Mesenchymal stem cell (in vitro differentiated cells and primary cell): Measurements from ENCODE around the gene ROPN1.

Experiments used
- DNase-seq: peaks from one replicate; pipeline ENCODE4 v3.0.0-alpha.2; 2013
- H2AFZ ChIP-seq: one replicate; pipeline ENCODE4 v1.6.1; 2013; ENCODE audit warnings: low read depth, mild to moderate bottlenecking, control low read depth, inconsistent platforms, low read length, moderate library complexity
- H2AK5ac ChIP-seq: 2 replicates; pipeline ENCODE4 v1.6.1; 2013; ENCODE audit warnings: low read length, moderate library complexity, mild to moderate bottlenecking, inconsistent platforms; ENCODE audit not compliant: severe bottlenecking
- H2BK120ac ChIP-seq: one replicate; pipeline ENCODE4 v1.6.1; 2013; ENCODE audit warnings: low read depth, mild to moderate bottlenecking, inconsistent platforms, low read length, moderate library complexity
- H2BK12ac ChIP-seq, 2 experiments: one replicate each; pipeline ENCODE4 v1.6.1; 2013; ENCODE audit warnings: inconsistent platforms in 2 of 2, low read length in 2 of 2, mild to moderate bottlenecking in 2 of 2, moderate library complexity in 2 of 2, control low read depth in 1 of 2
- H2BK15ac ChIP-seq: one replicate; pipeline ENCODE4 v1.6.1; 2013; ENCODE audit warnings: mild to moderate bottlenecking, low read depth, inconsistent platforms; ENCODE audit not compliant: poor library complexity, severe bottlenecking
- H2BK5ac ChIP-seq: 2 replicates; pipeline ENCODE4 v1.6.1; 2013; ENCODE audit warnings: low read depth, mild to moderate bottlenecking, low read length, control low read depth, inconsistent platforms; ENCODE audit not compliant: poor library complexity, severe bottlenecking
- H3K14ac ChIP-seq, 2 experiments: one replicate each; pipeline ENCODE4 v1.6.1; 2013; ENCODE audit warnings: inconsistent platforms in 2 of 2, low read length in 2 of 2, control low read depth in 1 of 2, mild to moderate bottlenecking in 1 of 2, moderate library complexity in 1 of 2
- H3K18ac ChIP-seq, 2 experiments: one replicate each; pipeline ENCODE4 v1.6.1; 2013; ENCODE audit warnings: inconsistent platforms in 2 of 2, low read length in 2 of 2, control low read depth in 1 of 2, low read depth in 1 of 2, mild to moderate bottlenecking in 1 of 2
- H3K23ac ChIP-seq, 2 experiments: one replicate each; pipeline ENCODE4 v1.6.1; 2013; ENCODE audit warnings: inconsistent platforms in 2 of 2, low read length in 2 of 2, mild to moderate bottlenecking in 2 of 2, moderate library complexity in 2 of 2, control low read depth in 1 of 2
- H3K27ac ChIP-seq: 2 replicates; pipeline ENCODE4 v1.5.1; 2013; ENCODE audit warnings: mild to moderate bottlenecking, moderate library complexity, low read length, control low read depth, inconsistent platforms; ENCODE audit not compliant: poor library complexity, severe bottlenecking
- H3K27me3 ChIP-seq, 2 experiments: 2 replicates each; pipeline versions ENCODE4 v1.6.1 to v1.7.0; 2013; ENCODE audit warnings: low read length in 2 of 2, mild to moderate bottlenecking in 2 of 2, moderate library complexity in 2 of 2, control low read depth in 1 of 2, inconsistent platforms in 1 of 2; ENCODE audit not compliant: control insufficient read depth in 1 of 2, insufficient read depth in 1 of 2
- H3K36me3 ChIP-seq, 2 experiments: 2 replicates each; pipeline versions ENCODE4 v1.6.1 to v1.7.0; 2013; ENCODE audit warnings: low read length in 2 of 2, control low read depth in 1 of 2, inconsistent platforms in 1 of 2, low read depth in 1 of 2, mild to moderate bottlenecking in 1 of 2; ENCODE audit not compliant: insufficient read depth in 2 of 2, control insufficient read depth in 1 of 2
- H3K4ac ChIP-seq, 2 experiments: one replicate each; pipeline ENCODE4 v1.6.1; 2013; ENCODE audit warnings: inconsistent platforms in 2 of 2, low read length in 2 of 2, mild to moderate bottlenecking in 2 of 2, moderate library complexity in 2 of 2, control low read depth in 1 of 2, low read depth in 1 of 2
- H3K4me1 ChIP-seq: 2 replicates; pipeline ENCODE4 v1.6.1; 2013; ENCODE audit warnings: low read depth, low read length, control low read depth; ENCODE audit not compliant: control insufficient read depth, insufficient read depth
- H3K4me2 ChIP-seq: 2 replicates; pipeline ENCODE4 v1.6.1; 2013; ENCODE audit warnings: low read length, mild to moderate bottlenecking, inconsistent platforms; ENCODE audit not compliant: poor library complexity, severe bottlenecking
- H3K4me3 ChIP-seq, 2 experiments: 2 replicates each; pipeline versions ENCODE4 v1.5.1 to v1.7.0; 2013; ENCODE audit warnings: low read length in 2 of 2, mild to moderate bottlenecking in 2 of 2, control low read depth in 1 of 2, low read depth in 1 of 2; ENCODE audit not compliant: insufficient read depth in 1 of 2
- H3K79me1 ChIP-seq: replicated peaks from 2 replicates; pipeline ENCODE4 v1.6.1; 2013; ENCODE audit warnings: mild to moderate bottlenecking, control low read depth, low read length, inconsistent platforms; ENCODE audit not compliant: poor library complexity, severe bottlenecking
- H3K9ac ChIP-seq: 2 replicates; pipeline ENCODE4 v1.7.0; 2013; ENCODE audit warnings: mild to moderate bottlenecking, low read length, moderate library complexity
- H3K9me3 ChIP-seq: 2 replicates; pipeline ENCODE4 v1.7.0; 2013; ENCODE audit warnings: mild to moderate bottlenecking, low read length; ENCODE audit not compliant: control insufficient read depth
- H4K8ac ChIP-seq: one replicate; pipeline ENCODE4 v1.6.1; 2013; ENCODE audit warnings: inconsistent platforms, mild to moderate bottlenecking, low read length, moderate library complexity
- H4K91ac ChIP-seq: one replicate; pipeline ENCODE4 v1.6.1; 2013; ENCODE audit warnings: mild to moderate bottlenecking, low read length, inconsistent platforms
- WGBS: methylation state at CpG from one replicate; pipeline ENCODE4 v1.1.7; 2013; ENCODE audit warnings: mixed read lengths; 5-methylcytosine and 5-hydroxymethylcytosine counted together

The ROPN1 gene

GRCh38 chr3:124035463-124036121 lies 43.7 kb upstream of the ROPN1 start:
- H4K8ac ChIP-seq = no peak overlapping the region
- WGBS = 100% methylated on average over 1 of the region's 1 CpG
- no peak overlapping the region for H3K4me3 ChIP-seq
- H3K4ac ChIP-seq = no peak overlapping the region
- no peak overlapping the region for H2BK12ac ChIP-seq
- H2BK5ac ChIP-seq = no peak overlapping the region
- peak overlapping the region; percentile 37 for H2AK5ac ChIP-seq
- H3K27me3 ChIP-seq = peaks cover 24 to 31% of the 10 kb centered on the region in 2 experiments
- H3K36me3 ChIP-seq = no peaks in the 10 kb centered on the region
- H3K27ac ChIP-seq = no peak overlapping the region
- no peak overlapping the region for H2AFZ ChIP-seq
- no peak overlapping the region for H2BK15ac ChIP-seq
- peaks cover 14% of the 10 kb centered on the region for H3K4me1 ChIP-seq
- peaks cover 40% of the 10 kb centered on the region for H3K79me1 ChIP-seq
- no peak overlapping the region for H4K91ac ChIP-seq
- no peak overlapping the region for H2BK120ac ChIP-seq
- no peak overlapping the region for H3K18ac ChIP-seq
- no peak overlapping the region for H3K23ac ChIP-seq
- no peak overlapping the region for H3K14ac ChIP-seq
- no peak overlapping the region for H3K9ac ChIP-seq
- DNase-seq = no peak
- H3K4me2 ChIP-seq = no peak overlapping the region
- H3K9me3 ChIP-seq = no peaks in the 10 kb centered on the region

- H2BK12ac ChIP-seq = no peak overlapping the region
- H2BK5ac ChIP-seq = no peak overlapping the region
- H3K4ac ChIP-seq = no peak overlapping the region
- no peaks in the 10 kb centered on the region for H3K36me3 ChIP-seq
- no peak overlapping the region for H2AK5ac ChIP-seq
- peaks cover 14% of the 10 kb centered on the region for H3K4me1 ChIP-seq
- no peak overlapping the region for H3K27ac ChIP-seq
- no peak overlapping the region for H3K23ac ChIP-seq
- no peak overlapping the region for H3K18ac ChIP-seq
- no peak for DNase-seq
- H3K79me1 ChIP-seq = peaks cover 36% of the 10 kb centered on the region
- H3K4me3 ChIP-seq = peak overlapping the region in 1 of 2 experiments; percentile 87
- peaks cover 20 to 28% of the 10 kb centered on the region in 2 experiments for H3K27me3 ChIP-seq
- peak overlapping the region; percentile 90 for H3K4me2 ChIP-seq
- no peaks in the 10 kb centered on the region for H3K9me3 ChIP-seq
- H3K9ac ChIP-seq = peak overlapping the region; percentile 78
- H2BK120ac ChIP-seq = no peak overlapping the region
- H4K91ac ChIP-seq = no peak overlapping the region
- 33% methylated on average over 1 of the region's 1 CpG for WGBS
- no peak overlapping the region for H2AFZ ChIP-seq
- H3K14ac ChIP-seq = no peak overlapping the region
- no peak overlapping the region for H4K8ac ChIP-seq
- no peak overlapping the region for H2BK15ac ChIP-seq
Measured at GRCh38 chr3:124034844-124035152, 42.9 kb upstream of the ROPN1 start.

DNA sequence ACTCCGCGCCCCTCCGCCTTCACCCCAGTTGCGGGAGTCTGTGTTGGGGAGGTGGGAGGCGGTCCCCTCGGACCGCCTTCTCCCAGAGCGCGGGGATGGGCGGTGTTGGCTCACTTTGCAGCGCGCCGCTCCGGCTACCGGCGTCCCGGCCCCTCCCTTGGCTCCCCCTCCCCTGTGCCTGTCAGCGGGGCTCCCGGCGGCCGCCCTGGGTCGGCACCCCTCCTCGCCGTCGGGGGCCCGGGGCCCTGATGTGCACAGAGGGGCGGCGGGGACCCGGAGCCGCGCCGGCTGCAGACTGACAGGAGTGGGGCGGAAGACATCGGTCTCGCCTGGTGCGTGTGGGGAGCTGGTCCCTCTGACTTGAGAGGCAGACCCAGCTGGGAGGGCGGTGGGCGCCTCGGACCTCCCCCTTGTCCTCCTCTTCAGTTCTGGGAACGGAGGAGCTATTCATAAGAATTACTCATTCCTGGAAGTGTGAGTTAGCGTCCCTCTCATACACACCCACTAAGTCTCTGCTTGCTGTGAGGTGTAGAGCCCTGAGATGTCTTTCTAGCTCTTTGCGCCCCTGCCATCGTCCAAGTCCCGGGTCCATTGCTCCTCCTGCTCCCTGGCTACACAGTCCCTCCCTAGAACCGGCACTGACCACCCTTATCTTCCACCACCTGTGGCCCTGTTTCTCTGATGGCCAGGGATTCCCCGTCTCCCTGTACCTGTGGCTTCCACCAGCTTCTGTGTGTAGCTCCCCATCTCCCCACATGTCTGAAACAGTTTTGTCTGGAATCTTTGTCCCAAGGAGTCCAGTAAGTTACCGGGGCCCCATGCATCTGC lies 42.3 kb upstream of the ROPN1 start:
- H3K4ac ChIP-seq = peak overlapping the region in 1 of 2 experiments; percentile 71
- H4K91ac ChIP-seq = no peak overlapping the region
- no peak overlapping the region for H2BK12ac ChIP-seq
- peak overlapping the region in 1 of 2 experiments; percentile 90 for H3K18ac ChIP-seq
- peaks cover 20 to 28% of the 10 kb centered on the region in 2 experiments for H3K27me3 ChIP-seq
- peak; percentile 6 for DNase-seq
- no peak overlapping the region for H2AK5ac ChIP-seq
- no peak overlapping the region for H3K14ac ChIP-seq
- peaks cover 33% of the 10 kb centered on the region for H3K79me1 ChIP-seq
- WGBS = 5% methylated on average over 44 of the region's 47 CpGs
- H2AFZ ChIP-seq = peak overlapping the region; percentile 79
- peaks cover 14% of the 10 kb centered on the region for H3K4me1 ChIP-seq
- H4K8ac ChIP-seq = peak overlapping the region; percentile 52
- no peaks in the 10 kb centered on the region for H3K9me3 ChIP-seq
- H3K9ac ChIP-seq = peak overlapping the region; percentile 78
- H2BK5ac ChIP-seq = no peak overlapping the region
- no peaks in the 10 kb centered on the region for H3K36me3 ChIP-seq
- peak overlapping the region in 1 of 2 experiments; percentile 97 for H3K23ac ChIP-seq
- H3K4me3 ChIP-seq = peak overlapping the region; percentile 85 to 87
- peak overlapping the region; percentile 90 for H3K4me2 ChIP-seq
- H2BK120ac ChIP-seq = no peak overlapping the region
- H2BK15ac ChIP-seq = peak overlapping the region; percentile 19
- no peak overlapping the region for H3K27ac ChIP-seq

DNA sequence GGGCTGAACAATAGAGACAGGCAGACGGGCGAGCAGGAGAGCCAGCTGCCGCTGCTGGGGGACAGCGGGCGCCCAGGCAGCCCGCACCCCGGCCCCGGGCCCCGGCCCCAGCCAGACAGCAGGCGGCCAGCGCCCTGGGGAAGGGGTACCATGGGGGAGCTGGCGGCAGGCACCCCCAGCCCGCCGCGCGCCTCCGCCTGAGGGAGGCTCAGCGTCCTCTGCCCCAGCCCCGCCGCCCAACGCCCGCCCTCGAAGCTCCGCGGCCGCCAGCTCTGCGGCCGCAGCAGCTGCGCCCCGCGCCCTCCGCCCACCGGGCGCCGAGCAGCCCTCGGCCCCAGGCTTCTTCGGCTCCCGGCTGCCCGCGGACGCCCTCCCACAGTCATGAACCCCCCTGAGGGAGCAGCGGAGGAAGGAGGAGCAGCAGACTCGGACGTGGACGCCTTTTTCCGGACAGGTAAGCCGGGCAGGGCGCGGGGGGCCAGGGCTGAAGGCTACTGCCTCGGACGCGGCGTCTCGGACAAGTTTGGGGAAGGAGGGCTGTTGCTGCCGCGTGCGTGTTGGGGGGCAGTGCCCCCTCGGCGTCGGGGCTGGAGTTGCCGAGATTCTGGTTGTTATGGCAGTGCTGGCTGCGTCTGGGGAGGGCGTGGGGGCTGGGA lies 41.6 kb upstream of the ROPN1 start, which contains the start of gene KALRN:
Gene KALRN, plus strand, starts transcription at position 10 of the 656 bp plus-strand sequence.
- Histone ChIP-seq H2BK5ac (peak within 1 kb of the TSS; percentile 91), H3K27me3 (peaks cover 20 to 27% of the 10 kb centered on the region in 2 experiments)
- under 1% methylated on average over 60 of the region's 63 CpGs for WGBS

More for the DNA sequence above, 41.6 kb upstream of the ROPN1 start, which contains the start of gene KALRN:
- Histone ChIP-seq H2AFZ (peak within 1 kb of the TSS; percentile 79), H3K4ac (peak within 1 kb of the TSS in 1 of 2 experiments; percentile 71), H2BK120ac (peak within 1 kb of the TSS; percentile 99), H3K23ac (peak within 1 kb of the TSS; percentile 97), H3K27ac (no peak within 1 kb of the TSS), H3K36me3 (no peaks in the 10 kb centered on the region), H3K9me3 (no peaks in the 10 kb centered on the region), H3K4me1 (peaks cover 14% of the 10 kb centered on the region), H3K79me1 (peaks cover 29% of the 10 kb centered on the region), H4K91ac (peak within 1 kb of the TSS; percentile 20), H4K8ac (peak within 1 kb of the TSS; percentile 75), H3K4me3 (peak within 1 kb of the TSS; percentile 85 to 87), H2BK12ac (peak within 1 kb of the TSS in 1 of 2 experiments; percentile 71), H3K18ac (peak within 1 kb of the TSS; percentile 66 to 90), H3K14ac (peak within 1 kb of the TSS; percentile 64 to 98), H2BK15ac (peak within 1 kb of the TSS; percentile 93), H3K4me2 (peak within 1 kb of the TSS; percentile 95), H3K9ac (peak within 1 kb of the TSS; percentile 84), H2AK5ac (no peak within 1 kb of the TSS)
- peak; percentile 1 for DNase-seq
